ENCODE measurements around the gene FAM163A.

GRCh38 chr1:179853102-179853501 is 110.0 kb downstream of the FAM163A start:
- TF ChIP-seq CTCF (IDR thresholded peaks at IDR 0.05) (no peak), POLR2A (IDR thresholded peaks at IDR 0.05) (no peak), EP300 (IDR thresholded peaks at IDR 0.05) (no peak)
